GM19455 (cell line): ENCODE results near the gene NCSTN.

Source experiments
- ATAC-seq: cut with Tn5 transposase; IDR thresholded peaks from one replicate; pipeline ENCODE4 v1.9.1; 2021; ENCODE audit not compliant: unreplicated experiment

NCSTN gene

DNA sequence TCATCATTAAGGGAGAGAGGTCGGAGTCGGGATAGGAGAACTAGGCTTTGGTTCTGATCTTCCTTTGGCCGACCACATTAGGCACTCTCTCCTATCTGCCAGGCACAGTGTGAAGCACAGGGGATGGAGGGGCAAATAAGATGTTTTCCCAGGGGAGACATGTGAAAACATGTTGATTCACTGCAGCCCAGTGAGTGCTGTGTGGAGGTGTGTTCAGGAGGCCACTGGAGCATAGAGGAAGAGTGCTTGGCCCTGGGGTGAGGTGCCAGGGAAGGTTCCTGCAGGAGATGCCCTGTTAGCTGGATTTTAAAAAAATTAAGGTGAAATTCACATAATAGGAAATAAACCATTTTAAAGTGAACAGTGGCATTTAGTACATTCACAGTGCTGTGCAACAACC, 60.9 kb downstream of the NCSTN start:
- no peak for ATAC-seq

DNA sequence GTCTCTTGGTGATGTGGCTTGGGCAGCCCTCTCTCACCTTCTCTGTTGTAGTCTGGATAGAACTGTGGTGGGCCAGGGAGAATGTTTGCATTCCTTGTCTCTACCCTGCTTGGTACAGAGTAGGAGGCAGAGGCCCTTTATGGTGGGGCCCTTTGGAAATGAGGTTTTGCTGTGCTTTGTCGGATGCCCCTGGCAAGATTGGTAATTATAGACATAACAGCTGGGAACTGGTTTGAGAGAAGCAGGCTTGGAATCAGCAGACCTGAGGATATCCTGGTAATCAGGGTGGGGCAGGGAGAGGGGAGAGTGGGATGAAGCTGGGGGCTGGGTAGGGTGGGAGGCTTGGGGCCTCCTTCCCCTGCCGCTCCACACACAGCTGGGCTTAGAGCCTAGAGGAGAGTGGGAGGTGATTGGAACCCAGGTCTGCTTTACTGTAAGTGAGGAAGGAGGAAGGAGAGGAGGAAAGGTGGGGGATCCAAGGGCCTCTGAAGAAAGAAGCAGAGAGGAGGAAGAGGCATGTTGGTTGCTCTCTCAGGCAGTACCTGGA, 62.2 kb downstream of the NCSTN start:
- ATAC-seq = no peak

DNA sequence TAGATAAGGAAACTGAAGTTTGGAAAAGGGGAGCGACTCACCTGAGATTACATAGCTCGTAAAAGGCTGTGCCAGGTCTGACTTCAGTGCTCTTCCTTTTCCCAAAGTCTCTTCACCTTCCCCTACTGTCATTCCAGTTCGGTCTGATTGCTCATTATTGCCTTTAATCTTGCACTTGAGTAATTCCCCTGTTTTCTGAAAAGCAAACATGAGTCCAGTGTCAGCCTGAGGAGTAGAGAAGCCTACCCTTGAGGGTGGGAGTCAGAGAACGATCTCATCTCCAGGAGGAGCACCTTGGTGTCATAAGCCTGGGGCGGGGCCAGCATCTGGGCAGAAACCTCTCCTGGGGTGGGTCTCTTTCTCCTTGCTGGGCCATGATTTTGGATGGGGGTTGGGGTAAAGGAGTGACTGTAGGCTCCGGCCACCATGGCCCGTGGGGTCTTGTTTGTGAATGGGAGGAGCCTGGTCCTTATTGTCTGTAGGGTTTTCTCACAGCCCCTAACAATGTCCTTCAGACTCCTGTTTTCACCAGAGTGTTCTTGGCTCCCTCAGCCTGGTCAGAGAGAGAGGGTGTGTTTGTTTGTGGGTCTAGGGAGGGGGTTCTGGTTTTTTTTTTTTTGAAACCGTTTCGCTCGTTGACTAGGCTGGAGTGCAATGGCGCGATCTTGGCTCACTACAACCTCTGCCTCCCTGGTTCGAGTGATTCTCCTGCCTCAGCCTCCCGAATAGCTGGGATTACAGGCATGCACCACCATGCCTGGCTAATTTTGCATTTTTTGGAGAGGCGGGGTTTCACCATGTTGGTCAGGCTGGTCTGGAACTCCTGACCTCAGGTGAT, 63.2 kb downstream of the NCSTN start:
- ATAC-seq = no peak

DNA sequence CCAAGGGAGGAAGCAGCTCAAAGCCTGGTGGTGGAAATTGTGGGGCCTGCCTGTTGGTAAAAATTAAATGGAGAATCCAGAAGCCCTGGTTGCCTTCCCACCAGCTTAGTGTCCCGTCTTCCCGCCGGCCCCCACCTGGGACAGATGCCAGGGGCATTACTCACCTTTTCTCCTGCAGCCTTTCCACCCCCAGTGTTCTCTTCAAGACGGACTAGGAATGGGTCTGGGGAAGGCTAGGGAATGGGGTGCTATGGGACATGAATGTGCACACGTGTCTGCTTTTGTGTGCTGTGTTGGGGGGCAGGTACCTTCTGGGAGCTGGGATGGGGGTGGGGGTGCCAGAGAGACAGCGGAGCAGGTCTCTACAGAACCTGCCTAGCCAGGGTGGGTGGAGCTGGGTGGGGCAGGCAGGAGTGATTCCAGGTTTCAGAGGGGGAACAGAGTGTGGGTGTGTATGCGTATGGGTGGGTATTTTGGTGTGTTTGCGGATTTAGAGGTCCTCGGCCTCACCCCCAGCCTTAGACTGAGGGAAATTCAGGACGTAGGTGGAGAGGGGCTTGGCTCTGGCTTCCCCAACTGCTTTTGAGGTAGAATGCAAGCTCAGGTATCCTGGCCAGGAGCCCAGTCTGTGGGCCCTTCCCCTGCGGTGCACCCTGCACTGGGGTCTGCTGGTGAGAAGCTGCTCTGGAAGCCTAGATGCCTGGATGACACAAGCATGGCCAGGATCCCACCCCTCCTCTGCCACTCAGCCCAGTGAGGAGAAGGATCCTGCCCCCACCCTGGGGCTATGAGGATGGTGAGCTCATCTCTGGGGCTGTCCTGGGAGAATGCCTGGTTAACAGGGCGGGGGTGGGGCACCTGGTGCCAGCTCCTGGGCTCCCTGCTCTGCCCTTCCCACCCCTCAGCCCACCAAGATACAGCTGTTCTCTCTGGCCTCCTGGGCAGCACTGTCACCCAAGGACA, 64.9 kb downstream of the NCSTN start:
- ATAC-seq = no peak
